HG03103 (cell line): Measurements from ENCODE around the gene CRISP3.
"Not testable (repeated sequence)": the region's sequence is repeated elsewhere in the genome, so short reads cannot be mapped to it uniquely, and the experiment has no call there.

Source experiments
- ATAC-seq: cut with Tn5 transposase; IDR thresholded peaks from one replicate; pipeline ENCODE4 v1.9.1; 2021; ENCODE audit warnings: low read depth; ENCODE audit not compliant: unreplicated experiment

The CRISP3 gene, protein sequence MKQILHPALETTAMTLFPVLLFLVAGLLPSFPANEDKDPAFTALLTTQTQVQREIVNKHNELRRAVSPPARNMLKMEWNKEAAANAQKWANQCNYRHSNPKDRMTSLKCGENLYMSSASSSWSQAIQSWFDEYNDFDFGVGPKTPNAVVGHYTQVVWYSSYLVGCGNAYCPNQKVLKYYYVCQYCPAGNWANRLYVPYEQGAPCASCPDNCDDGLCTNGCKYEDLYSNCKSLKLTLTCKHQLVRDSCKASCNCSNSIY

DNA sequence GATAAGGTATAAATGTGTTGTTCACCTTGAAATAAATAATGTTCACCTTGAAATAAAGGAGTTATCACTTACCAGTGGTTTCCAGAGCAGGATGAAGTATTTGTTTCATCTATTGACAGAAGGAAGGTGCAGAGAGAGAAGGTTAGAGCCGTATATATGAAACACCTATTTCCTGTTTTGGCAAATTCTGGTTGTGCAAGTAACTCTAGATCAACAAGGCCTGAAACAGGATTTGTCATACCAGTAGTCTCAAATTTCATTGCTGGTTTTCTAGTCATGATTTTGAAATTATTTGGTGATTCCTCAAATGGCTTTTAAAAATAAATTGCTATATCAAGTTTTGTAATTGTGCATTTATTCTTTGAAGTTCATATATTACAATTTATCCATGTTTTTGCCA is at the start of gene CRISP3:
TSS of gene CRISP3 (minus strand) at position 130 of the 400 bp plus-strand sequence. CDS start at position 109, 21 bp downstream.
- ATAC-seq, result no peak

DNA sequence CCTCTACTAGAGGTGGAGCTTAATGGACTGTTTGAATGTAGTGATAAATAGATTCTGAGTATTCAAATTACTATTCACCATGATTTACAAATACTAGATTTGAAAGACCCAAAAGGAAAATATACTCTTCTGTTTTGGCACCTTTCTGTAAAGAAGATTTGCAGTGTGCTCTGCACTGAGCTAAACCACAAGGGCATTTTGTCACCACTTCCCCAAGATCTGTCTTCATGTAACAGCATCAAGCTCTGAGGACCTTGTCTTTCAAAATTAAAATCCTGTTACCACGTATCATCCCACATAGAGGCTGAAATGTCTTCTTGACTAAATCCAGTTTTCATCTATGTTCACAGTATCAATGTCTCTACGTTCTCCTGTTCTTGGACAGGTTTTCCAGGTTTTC is 46.2 kb upstream of the CRISP3 start:
- ATAC-seq, result no peak

DNA sequence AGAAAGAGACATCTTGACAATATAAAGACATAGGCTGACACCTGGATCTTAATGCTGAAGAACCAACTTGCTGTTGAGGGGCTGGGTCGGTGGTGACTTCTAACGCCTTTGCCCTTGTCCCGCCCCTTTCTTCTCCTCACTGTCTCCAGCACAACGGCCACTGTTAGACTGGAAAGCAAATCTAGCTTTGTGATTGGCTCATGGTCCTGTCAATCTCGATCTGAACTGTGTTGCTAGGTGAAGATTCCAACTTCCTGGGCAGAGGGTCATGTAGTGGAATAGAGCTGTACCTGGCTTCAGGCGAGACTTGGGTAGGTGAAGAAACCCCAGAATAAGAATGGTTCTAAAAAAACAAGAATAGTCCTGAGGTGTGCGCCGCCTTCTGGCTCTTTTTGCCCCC is 43.0 kb upstream of the CRISP3 start, which contains the start of gene PGK2:
TSS of gene PGK2 (minus strand) at position 110 of the 400 bp plus-strand sequence. CDS start at position 12, 98 bp downstream.
- no peak for ATAC-seq

DNA sequence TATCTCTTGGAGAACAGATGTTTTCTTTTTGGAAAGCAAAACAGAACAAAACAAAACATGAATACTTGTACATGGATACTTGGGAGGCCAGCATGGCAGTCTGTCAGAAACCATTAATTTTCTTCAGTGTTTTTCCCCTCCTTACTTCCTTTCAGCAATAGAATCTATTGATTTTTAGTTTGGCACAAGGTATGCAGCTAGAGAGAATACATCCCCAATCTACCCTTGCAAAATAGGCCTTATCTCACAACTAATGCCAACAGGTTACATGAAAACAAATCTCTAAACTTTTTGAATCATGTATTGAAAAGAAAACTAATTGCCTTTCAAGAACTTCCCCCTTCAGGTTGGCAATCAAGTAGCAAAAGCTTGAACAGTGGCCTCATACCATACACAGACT is 40.1 kb upstream of the CRISP3 start:
- no peak for ATAC-seq

DNA sequence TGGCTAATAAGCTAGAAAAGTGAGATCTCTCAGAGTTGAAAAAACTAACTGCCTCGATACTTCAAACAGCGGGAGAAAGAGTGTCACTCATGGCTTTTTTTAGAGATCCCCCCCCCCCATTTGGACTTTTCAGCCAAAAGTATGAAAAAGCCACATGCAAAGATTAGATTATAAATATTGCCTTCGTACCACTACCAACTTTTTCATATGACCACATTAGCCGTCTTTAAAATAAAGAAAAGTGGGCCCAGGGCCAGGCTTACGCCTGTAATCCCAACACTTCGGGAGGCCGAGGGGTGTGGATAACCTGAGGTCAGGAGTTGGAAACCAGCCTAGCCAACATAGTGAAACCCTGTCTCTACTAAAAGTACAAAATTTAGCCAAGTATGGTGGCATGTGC is 38.5 kb upstream of the CRISP3 start:
- ATAC-seq, result no peak

DNA sequence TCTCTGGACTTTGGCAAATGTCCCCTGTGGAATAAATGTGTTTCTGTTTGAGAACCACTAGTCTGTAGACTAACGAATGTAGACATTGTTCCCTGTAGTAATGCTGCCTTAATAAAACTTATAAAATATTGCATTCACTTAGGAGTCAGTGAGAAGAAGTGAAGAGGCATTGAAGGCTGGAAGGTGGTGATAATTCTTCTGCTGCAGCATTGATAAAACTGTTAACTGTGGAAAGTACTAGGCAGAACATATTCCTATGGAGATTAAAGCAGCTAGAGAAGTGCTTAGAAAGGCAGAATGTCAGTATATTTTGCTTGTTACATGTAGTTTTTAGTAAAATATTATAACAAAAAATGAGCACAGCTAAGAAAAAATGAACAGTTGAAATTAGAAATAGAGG is 38.1 kb upstream of the CRISP3 start:
- no peak for ATAC-seq

DNA sequence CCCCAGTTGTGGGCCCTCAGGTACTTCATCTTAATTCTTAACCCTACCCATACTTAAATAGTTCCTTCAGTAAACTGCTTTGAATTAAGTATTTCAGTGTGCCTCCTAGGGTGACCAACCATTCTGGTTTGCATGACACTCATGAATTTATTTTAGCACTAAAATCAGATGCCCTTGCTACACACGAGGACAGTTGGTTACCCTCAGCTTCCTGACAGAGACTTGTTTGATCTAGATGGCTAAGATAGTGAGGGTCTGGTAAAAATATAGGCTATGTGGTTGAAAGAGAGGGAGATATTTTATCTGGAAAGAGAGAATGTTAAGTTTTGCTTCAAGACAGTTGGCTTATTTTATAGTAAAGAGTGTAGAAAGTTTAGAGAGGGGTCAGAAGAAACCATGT is 32.3 kb upstream of the CRISP3 start:
- ATAC-seq, result no peak

DNA sequence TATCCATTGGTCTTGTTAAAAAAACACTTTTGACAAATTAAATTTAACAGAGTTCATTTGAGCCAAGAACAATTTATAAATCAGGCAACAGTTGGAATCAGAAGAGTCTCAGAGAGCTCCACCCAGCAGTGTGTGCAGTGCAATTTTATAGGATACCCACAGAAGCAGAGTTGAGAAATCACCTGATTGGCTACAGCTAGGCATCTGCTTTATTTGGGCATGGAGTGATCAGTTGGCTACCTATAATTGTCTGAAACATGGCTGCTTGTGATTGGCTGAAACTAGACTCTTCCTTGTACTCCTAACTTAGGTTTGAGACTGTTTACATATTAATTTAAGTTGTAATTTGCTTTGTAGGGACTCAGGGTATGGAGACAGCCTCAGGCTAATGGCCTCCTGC is 30.9 kb upstream of the CRISP3 start:
- ATAC-seq, result no peak

DNA sequence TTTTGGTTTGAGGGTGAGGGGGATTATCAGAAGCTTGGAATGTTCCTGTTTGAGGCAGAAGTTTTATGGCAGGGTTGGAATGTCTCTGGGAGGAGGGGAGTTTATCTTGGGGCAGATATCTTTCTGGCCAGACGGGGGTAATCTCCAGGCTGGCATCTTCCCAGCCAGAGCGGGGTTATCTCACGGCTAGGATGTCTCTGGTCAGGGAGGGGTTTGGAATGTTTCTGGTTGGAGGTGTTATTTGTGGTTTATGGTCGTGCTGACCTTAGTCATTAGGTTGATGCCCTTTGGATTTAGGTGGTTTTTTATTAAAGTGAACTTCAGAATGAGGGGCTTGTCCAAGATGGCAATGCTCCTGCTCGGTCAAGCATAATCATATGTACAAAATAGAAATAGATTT is 28.1 kb upstream of the CRISP3 start:
- ATAC-seq, result no peak

DNA sequence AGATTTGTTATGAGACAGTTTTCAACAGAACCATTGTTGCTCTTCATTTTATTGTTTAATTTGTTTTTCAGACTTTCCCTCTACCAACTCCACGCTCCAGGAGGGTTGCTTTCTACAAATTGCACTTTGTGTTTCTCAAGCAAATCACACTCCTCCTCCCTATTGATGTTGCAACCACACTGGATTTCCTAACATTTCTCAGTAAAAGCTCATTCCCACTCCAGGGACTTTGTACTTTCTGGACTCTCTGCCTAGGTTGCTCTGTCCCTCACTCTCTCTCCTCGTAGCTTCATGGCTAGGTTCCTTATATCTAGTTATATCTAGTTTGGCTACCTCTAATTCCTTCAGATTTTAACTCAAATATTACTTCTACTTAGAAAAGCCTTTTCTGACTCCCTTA is 22.6 kb upstream of the CRISP3 start:
- no peak for ATAC-seq

DNA sequence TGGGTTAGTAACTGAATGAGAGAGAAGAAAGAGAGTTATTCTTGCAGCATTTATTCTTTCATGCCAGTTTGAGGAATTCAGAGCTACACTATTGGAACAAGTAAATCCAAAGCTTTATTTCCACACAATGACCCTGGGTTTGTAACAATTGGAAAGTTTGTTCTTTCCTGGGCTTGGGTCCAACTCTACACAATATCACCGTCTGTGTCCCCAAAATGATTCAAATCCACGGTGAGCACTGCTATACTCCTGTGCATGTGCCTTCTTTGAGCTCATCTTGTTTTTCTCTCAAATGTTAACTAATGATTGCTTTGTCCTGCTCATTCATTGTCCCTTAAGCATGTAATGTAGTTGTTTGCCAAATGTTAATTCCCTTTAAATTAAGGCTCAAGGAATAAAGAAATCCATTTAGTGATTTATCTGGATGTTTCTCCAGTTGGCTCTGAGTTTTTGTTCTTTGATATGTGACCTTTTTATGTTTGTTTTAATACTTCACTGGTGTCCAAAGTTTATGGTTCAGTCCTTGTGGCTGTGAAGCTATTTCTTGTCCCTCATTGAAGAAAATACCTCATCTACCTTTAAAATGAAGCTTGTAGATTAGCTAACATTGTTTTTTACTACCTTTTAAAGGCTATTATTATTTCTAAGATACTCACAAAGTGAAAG is 20.5 kb upstream of the CRISP3 start:
- ATAC-seq, result no peak

DNA sequence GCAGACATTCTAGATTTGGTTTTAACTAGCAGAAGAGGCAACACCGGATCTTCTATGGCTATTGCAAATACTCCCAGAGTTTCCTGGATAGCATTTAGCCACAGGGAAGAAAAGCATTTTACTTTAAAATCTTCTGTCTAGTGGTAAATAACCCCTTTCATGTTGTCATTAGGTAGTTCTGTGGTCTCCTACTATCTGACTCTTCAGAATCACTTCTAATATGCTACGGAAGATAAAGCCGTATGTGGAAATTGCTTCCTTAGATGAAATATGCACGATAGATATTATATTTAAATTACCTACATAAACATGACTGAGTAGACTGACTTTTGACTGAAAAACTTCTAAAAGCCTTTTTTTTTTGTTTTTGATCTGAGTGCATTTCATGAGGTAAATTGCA is 759 bp downstream of the CRISP3 start:
- no peak for ATAC-seq

DNA sequence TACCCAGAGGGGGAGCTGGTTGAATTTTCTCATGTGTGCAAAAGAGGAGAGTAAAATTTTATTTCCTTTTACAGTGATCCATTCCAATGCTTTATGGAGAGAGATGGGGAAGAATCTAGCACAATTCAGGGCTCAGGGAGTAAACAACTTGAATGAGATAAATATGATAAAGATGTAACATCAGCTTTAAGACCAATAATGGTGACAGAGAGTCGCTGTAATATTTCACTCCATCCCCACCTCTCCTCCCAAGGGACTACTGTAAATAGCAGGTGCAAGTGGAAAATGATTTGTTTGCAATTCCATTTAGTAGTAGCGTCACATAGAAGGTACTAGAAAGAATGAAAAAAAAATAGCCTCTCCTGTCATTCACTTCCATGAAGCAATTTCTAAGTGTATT is 4.8 kb downstream of the CRISP3 start:
- ATAC-seq, result no peak

DNA sequence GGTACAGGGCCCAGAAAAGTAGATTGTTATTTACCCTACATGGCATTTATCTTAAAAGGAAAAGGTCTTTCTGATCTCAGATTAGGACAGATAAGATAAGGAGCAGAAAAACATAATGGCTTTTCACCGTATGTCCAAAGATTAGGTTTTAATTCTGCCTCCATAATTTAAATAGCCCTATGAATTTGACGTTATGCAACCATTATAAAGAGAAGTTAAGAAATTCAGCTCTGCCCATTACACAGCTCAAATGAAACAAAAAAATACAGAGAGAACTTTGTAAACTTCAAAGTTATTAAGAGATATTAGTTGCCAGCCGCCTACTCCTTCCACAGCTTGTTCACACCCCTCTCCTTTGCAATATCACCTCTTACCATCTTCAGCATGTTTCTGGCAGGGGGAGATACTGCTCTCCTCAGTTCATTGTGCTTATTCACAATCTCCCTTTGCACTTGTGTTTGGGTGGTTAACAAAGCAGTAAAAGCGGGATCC is 8.1 kb downstream of the CRISP3 start:
- ATAC-seq, result no peak

DNA sequence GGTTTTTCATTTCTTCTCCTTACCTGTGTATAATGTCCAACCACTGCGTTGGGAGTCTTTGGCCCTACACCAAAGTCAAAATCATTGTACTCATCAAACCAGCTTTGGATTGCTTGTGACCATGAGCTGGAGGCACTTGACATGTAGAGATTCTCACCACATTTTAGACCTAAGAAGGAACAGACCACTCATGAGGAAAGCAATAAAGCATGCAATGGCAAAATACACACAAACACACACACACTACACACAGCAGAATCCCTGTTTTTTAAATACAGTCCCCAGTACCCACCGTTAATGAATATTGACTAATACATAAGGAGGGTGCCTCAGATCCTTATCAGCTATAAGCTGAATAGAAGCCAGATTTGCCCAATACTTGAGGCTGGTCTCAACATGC is 10.5 kb downstream of the CRISP3 start:
- no peak for ATAC-seq

DNA sequence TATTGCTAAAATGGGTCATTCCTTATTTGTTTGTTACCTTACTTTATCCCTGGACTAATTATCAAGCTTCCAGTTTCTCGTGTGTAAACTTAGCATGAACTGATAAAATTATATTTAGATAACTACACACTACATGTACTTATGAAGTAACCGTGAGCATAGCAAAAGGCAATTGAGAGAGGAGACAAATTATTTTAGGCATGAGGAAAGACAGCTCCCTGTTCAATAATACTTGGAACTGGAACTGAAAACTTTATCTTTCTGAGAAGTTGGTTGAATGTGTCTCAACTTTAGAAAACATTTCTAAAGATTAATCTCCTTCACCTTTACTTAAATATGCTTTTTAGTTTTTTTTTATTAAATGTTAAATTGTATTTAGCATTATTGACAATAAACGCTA is 11.4 kb downstream of the CRISP3 start:
- no peak for ATAC-seq

DNA sequence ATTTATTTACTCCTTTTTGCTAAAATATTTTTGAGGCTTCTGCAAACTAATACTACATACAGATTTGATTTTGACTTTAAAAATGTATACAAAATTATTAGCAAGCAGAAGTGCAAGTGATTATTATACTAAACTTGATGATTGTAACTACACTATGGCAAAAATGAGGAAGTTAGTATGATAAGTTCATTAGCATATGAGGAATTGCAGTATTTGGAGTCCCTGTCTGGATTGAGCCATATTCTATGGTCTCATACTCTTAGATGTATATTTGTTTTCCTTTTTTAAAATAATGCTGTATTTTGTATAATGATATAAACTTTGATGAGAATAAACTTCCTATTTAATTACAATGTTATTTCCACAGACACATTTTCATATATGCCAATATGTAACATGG is 13.9 kb downstream of the CRISP3 start:
- no peak for ATAC-seq

DNA sequence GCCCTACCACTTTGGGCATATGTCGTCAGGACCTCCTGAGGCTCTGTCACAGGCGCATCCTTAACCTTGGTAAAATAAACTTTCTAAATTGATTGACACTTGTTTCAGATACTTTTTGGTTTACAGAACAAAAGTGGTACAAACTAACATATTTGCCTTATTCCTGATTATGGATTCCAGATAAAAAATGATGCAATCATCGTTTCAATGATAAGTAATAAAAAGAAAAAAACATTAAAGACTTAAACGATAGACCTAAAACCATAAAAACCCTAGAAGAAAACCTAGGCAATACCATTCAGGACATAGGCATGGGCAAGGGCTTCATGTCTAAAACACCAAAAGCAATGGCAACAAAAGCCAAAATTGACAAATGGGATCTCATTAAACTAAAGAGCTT is 20.3 kb downstream of the CRISP3 start:
- ATAC-seq, result not testable (repeated sequence)

DNA sequence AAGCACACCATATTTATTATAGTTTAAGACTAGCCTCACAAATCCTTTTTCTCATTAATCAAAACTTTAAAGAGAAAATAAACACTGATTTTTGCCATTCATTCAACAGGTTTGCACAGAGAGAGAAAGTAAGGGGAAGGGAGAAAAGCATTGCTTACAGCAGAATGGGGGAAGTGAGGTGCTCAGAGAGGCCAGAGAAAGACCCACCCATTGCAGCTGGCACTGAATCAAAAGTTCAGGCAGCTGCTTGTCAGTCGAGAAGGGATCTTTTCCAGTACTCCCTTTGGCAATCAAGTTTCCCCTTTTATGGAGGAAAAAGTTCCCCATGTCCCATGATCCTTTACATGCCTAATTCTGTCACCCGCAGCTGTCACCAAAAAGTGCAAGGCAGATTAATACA is 22.9 kb downstream of the CRISP3 start:
- no peak for ATAC-seq

DNA sequence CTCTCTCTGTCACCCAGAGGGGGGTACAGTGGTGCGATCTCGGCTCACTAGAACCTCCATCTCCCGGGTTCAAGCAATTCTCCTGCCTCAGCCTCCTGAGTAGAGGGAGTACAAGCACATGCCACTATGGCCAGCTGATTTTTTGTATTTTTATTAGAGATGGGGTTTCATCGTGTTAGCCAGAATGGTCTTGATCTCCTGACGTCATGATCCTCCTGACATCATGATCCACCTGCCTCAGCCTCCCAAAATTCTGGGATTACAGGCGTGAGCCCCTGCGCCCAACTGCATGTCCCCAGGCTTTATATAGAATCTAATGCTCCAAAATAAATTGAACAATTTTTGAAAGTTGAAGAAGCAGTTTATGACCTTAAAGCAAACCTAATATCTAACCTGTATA is 23.8 kb downstream of the CRISP3 start:
- ATAC-seq, result no peak

DNA sequence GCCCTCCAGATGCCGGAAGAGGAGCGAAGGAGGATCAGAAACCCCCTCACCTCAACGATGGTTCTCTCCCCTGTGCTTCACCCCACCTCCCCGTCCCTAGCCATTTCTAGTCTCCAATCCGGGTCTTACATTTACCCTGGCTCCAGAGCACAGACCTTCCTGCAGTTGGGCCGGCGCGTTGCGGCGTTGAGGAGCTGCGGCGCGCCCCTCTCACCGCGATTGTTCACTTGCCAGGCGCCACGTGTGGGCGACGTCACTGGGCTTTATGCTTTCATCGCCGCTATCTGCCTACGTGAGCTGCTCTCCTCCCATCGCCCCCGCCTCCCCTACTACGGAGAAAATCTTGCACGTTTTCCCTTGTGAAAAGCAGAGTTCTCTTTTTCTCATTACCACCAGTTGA is 30.8 kb downstream of the CRISP3 start, which contains the start of gene CRISP2:
TSS of gene CRISP2 (minus strand) at position 198 of the 400 bp plus-strand sequence. CDS start 4,347 bp downstream, outside the sequence.
- no peak for ATAC-seq

DNA sequence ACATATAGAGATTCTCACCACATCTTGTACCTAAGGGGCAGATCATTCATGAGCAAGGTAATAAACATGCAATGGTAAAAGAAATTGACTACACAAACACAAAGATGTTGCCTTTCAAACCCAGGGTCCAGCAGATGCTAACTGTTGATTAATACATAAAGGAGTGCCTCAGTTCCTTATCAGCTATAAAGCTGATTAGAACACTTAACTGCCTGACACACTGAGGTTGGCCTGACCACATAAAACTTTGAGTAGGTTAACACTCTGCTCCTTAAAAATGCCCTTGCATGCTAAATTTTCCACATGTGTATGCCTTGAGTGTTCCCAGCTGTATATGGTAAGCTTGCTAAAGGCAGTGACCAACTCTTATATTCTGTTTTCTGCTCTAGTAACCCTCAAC is 45.7 kb downstream of the CRISP3 start:
- ATAC-seq, result no peak
